ENCODE results near the gene LHX3. TPM values are rescaled to one million over a fixed set of nuclear protein-coding genes. Genes with fewer than 3 reads are reported as not detected.

The LHX3 gene
- total RNA-seq, 1 donor from 2014 or later = not detected

GRCh38 chr9:136222166-136222905 lies 17.4 kb upstream of the LHX3 start:
- Histone ChIP-seq H3K27ac (no peak overlapping the region), H3K36me3 (no peaks in the 10 kb centered on the region), H3K9me3 (no peaks in the 10 kb centered on the region), H3K4me1 (peaks cover 14% of the 10 kb centered on the region), H3K27me3 (no peaks in the 10 kb centered on the region), H3K4me3 (no peak overlapping the region)
- intact Hi-C loops (cut with DNase I) = no loop called here
- TF ChIP-seq POLR2AphosphoS5 (IDR thresholded peaks at IDR 0.05; ENCODE audit: insufficient read depth in 1 of 2, low read depth in 1 of 2) = no peak
- TF ChIP-seq CTCF (IDR thresholded peaks at IDR 0.05) = no peak
- TF ChIP-seq POLR2A (IDR thresholded peaks at IDR 0.05) = no peak
- no peak for DNase-seq (ENCODE audit: extremely low spot score in 2 of 2)

GRCh38 chr9:136220017-136220729 lies 15.2 kb upstream of the LHX3 start:
- H3K4me3 ChIP-seq = no peak overlapping the region
- peaks cover 0 to 11% of the 10 kb centered on the region in 2 donors for H3K36me3 ChIP-seq
- H3K27me3 ChIP-seq = no peaks in the 10 kb centered on the region
- H3K9me3 ChIP-seq = no peaks in the 10 kb centered on the region
- H3K4me1 ChIP-seq = peaks cover 6% of the 10 kb centered on the region
- H3K27ac ChIP-seq = no peak overlapping the region
- TF ChIP-seq CTCF (IDR thresholded peaks at IDR 0.05) = no peak
- no peak for TF ChIP-seq POLR2AphosphoS5 (IDR thresholded peaks at IDR 0.05; ENCODE audit: insufficient read depth in 1 of 2, low read depth in 1 of 2)
- TF ChIP-seq POLR2A (IDR thresholded peaks at IDR 0.05) = no peak
- intact Hi-C loops (cut with DNase I) = no loop called here
- no peak for DNase-seq (ENCODE audit: extremely low spot score in 2 of 2)

GRCh38 chr9:136219276-136219675 lies 14.3 kb upstream of the LHX3 start:
- no peak overlapping the region for H3K4me3 ChIP-seq

GRCh38 chr9:136218673-136219072 lies 13.7 kb upstream of the LHX3 start:
- Histone ChIP-seq H3K4me1 (peaks cover 6% of the 10 kb centered on the region), H3K4me3 (no peak overlapping the region), H3K9me3 (no peaks in the 10 kb centered on the region), H3K36me3 (peaks cover 0 to 25% of the 10 kb centered on the region in 2 donors), H3K27me3 (no peaks in the 10 kb centered on the region), H3K27ac (no peak overlapping the region)
- DNase-seq (ENCODE audit: extremely low spot score in 2 of 2) = no peak
- intact Hi-C loops (cut with DNase I) = no loop called here
- TF ChIP-seq POLR2AphosphoS5 (IDR thresholded peaks at IDR 0.05; ENCODE audit: insufficient read depth in 1 of 2, low read depth in 1 of 2) (no peak), CTCF (IDR thresholded peaks at IDR 0.05) (no peak), POLR2A (IDR thresholded peaks at IDR 0.05) (no peak)

More at GRCh38 chr9:136219276-136219675, 14.3 kb upstream of the LHX3 start:
- intact Hi-C loops (cut with DNase I) = no loop called here
- peaks cover 0 to 19% of the 10 kb centered on the region in 2 donors for H3K36me3 ChIP-seq
- H3K27me3 ChIP-seq = no peaks in the 10 kb centered on the region
- peaks cover 6% of the 10 kb centered on the region for H3K4me1 ChIP-seq
- no peak for DNase-seq (ENCODE audit: extremely low spot score in 2 of 2)
- TF ChIP-seq CTCF (IDR thresholded peaks at IDR 0.05) = no peak
- TF ChIP-seq POLR2A (IDR thresholded peaks at IDR 0.05) = no peak
- peak in 1 of 2 donors; percentile 19 for TF ChIP-seq POLR2AphosphoS5 (IDR thresholded peaks at IDR 0.05; ENCODE audit: insufficient read depth in 1 of 2, low read depth in 1 of 2)
- no peaks in the 10 kb centered on the region for H3K9me3 ChIP-seq
- no peak overlapping the region for H3K27ac ChIP-seq

GRCh38 chr9:136218271-136218670 lies 13.3 kb upstream of the LHX3 start:
- no peak overlapping the region for H3K27ac ChIP-seq
- no peaks in the 10 kb centered on the region for H3K9me3 ChIP-seq
- DNase-seq (ENCODE audit: extremely low spot score in 2 of 2) = no peak
- TF ChIP-seq POLR2A (IDR thresholded peaks at IDR 0.05) (no peak), CTCF (IDR thresholded peaks at IDR 0.05) (no peak), POLR2AphosphoS5 (IDR thresholded peaks at IDR 0.05; ENCODE audit: insufficient read depth in 1 of 2, low read depth in 1 of 2) (no peak)
- H3K4me1 ChIP-seq = peaks cover 6% of the 10 kb centered on the region
- no peak overlapping the region for H3K4me3 ChIP-seq
- intact Hi-C loops (cut with DNase I) = no loop called here
- H3K27me3 ChIP-seq = no peaks in the 10 kb centered on the region
- H3K36me3 ChIP-seq = peaks cover 0 to 29% of the 10 kb centered on the region in 2 donors
